ENCODE measurements around the gene PHACTR2. TPM values are rescaled to one million over a fixed set of nuclear protein-coding genes. Genes with fewer than 3 reads are reported as not detected.

The PHACTR2 gene
- total RNA-seq, 2 donors from 2014 or later = 164 to 222 TPM

- no peak for DNase-seq
- peaks cover 79% of the 10 kb centered on the region for H3K36me3 ChIP-seq (ENCODE audit: control insufficient read depth, insufficient read depth, low read length)
- H3K27me3 ChIP-seq (ENCODE audit: control insufficient read depth, insufficient read depth, low read length, poor library complexity, severe bottlenecking) = no peaks in the 10 kb centered on the region
- H3K27ac Mint-ChIP-seq = no peak overlapping the region
- no peaks in the 10 kb centered on the region for H3K4me1 Mint-ChIP-seq
- no peak overlapping the region for H3K27ac ChIP-seq (ENCODE audit: low read depth, low read length)
- H3K9me3 ChIP-seq (ENCODE audit: control insufficient read depth, low read length) = peaks cover 21% of the 10 kb centered on the region
- H3K4me1 ChIP-seq (ENCODE audit: control insufficient read depth, insufficient read depth, low read length) = no peaks in the 10 kb centered on the region
- no peak overlapping the region for H3K4me3 Mint-ChIP-seq
- no peak overlapping the region for H3K4me3 ChIP-seq (ENCODE audit: low read length)
- H3K36me3 Mint-ChIP-seq (ENCODE audit: low read depth) = peaks cover 77% of the 10 kb centered on the region
- no peak for TF ChIP-seq CTCF (conservative IDR thresholded peaks at IDR 0.05)
- H3K9me3 Mint-ChIP-seq = peaks cover 4% of the 10 kb centered on the region
- no peak overlapping the region for H3K9ac ChIP-seq (ENCODE audit: extremely low read depth, low read length, poor library complexity, severe bottlenecking)
- 97% methylated on average over 1 of the region's 1 CpG; no CpG with 5 or more reads in 1 of the 2 experiments for WGBS, 2 experiments (ENCODE audit: insufficient coverage in 1 of 2, insufficient read length in 1 of 2)
- H3K27me3 Mint-ChIP-seq (ENCODE audit: insufficient read depth) = no peaks in the 10 kb centered on the region
Observed at GRCh38 chr6:143727035-143727434, 49.3 kb downstream of the PHACTR2 start.

DNA sequence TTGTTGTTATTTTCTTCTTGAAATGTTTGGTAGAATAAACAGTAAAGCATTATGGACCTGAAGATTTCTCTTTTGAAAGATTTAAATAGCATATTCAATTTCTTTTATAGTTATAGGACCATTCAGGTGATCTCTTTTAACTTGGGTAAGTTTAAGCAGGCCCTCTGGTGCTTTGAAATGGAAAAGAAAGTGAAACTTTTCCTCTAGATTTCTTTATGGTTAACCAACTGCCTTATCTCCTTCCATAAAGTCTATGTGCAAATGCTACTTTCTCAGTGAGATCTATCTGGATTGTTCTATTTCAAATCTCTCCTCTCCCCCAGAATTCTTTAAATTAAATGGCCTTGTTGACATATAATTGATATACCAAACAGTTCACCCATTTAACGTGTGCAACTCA is 54.0 kb downstream of the PHACTR2 start:
- H3K36me3 Mint-ChIP-seq (ENCODE audit: low read depth) = peaks cover 42% of the 10 kb centered on the region
- Histone ChIP-seq H3K4me1 (ENCODE audit: control insufficient read depth, insufficient read depth, low read length) (peaks cover 11% of the 10 kb centered on the region), H3K4me3 (ENCODE audit: low read length) (no peak overlapping the region), H3K36me3 (ENCODE audit: control insufficient read depth, insufficient read depth, low read length) (peaks cover 50% of the 10 kb centered on the region), H3K27ac (ENCODE audit: low read depth, low read length) (no peak overlapping the region), H3K9ac (ENCODE audit: extremely low read depth, low read length, poor library complexity, severe bottlenecking) (no peak overlapping the region), H3K27me3 (ENCODE audit: control insufficient read depth, insufficient read depth, low read length, poor library complexity, severe bottlenecking) (no peaks in the 10 kb centered on the region), H3K9me3 (ENCODE audit: control insufficient read depth, low read length) (peaks cover 6% of the 10 kb centered on the region)
- 95% methylated on average over 1 of the region's 1 CpG; no CpG with 5 or more reads in 1 of the 2 experiments for WGBS, 2 experiments (ENCODE audit: insufficient coverage in 1 of 2, insufficient read length in 1 of 2)
- peaks cover 23% of the 10 kb centered on the region for H3K4me1 Mint-ChIP-seq
- no peaks in the 10 kb centered on the region for H3K9me3 Mint-ChIP-seq
- no peak for DNase-seq
- no peak for TF ChIP-seq CTCF (conservative IDR thresholded peaks at IDR 0.05)
- H3K27me3 Mint-ChIP-seq (ENCODE audit: insufficient read depth) = no peaks in the 10 kb centered on the region
- no peak overlapping the region for H3K4me3 Mint-ChIP-seq
- no peak overlapping the region for H3K27ac Mint-ChIP-seq

DNA sequence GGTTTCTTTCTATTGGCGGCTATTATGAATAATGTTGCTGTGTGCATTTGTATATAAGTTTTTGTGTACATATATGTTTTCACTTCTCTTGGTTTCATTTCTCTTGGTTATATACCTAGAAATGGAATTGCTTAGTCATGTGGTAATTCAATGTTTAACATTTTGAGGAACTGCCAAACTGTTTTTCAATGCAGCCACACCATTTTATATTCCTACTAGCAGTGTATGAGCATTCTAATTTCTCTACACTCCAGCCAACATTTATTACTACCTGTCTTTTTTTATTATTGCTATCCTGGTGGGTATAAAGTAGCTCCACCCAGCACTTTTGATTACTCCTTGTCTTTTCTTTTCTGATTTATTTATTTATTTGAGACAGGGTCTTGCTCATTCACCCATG is 54.8 kb downstream of the PHACTR2 start:
- Histone ChIP-seq H3K9me3 (ENCODE audit: control insufficient read depth, low read length) (peaks cover 6% of the 10 kb centered on the region), H3K27me3 (ENCODE audit: control insufficient read depth, insufficient read depth, low read length, poor library complexity, severe bottlenecking) (no peaks in the 10 kb centered on the region), H3K9ac (ENCODE audit: extremely low read depth, low read length, poor library complexity, severe bottlenecking) (no peak overlapping the region), H3K4me3 (ENCODE audit: low read length) (no peak overlapping the region), H3K4me1 (ENCODE audit: control insufficient read depth, insufficient read depth, low read length) (peaks cover 11% of the 10 kb centered on the region), H3K36me3 (ENCODE audit: control insufficient read depth, insufficient read depth, low read length) (peaks cover 44% of the 10 kb centered on the region), H3K27ac (ENCODE audit: low read depth, low read length) (no peak overlapping the region)
- H3K4me3 Mint-ChIP-seq = no peak overlapping the region
- no peaks in the 10 kb centered on the region for H3K9me3 Mint-ChIP-seq
- DNase-seq = no peak
- peaks cover 23% of the 10 kb centered on the region for H3K4me1 Mint-ChIP-seq
- TF ChIP-seq CTCF (conservative IDR thresholded peaks at IDR 0.05) = no peak
- peaks cover 35% of the 10 kb centered on the region for H3K36me3 Mint-ChIP-seq (ENCODE audit: low read depth)
- no peaks in the 10 kb centered on the region for H3K27me3 Mint-ChIP-seq (ENCODE audit: insufficient read depth)
- no peak overlapping the region for H3K27ac Mint-ChIP-seq
- WGBS, 2 experiments (ENCODE audit: insufficient coverage in 1 of 2, insufficient read length in 1 of 2) = 100% methylated on average over 1 of the region's 1 CpG; no CpG with 5 or more reads in 1 of the 2 experiments

All from endodermal cell (in vitro differentiated cells).